HG03521 (cell line): ENCODE data around the gene TGM6.

Source experiments
- ATAC-seq: cut with Tn5 transposase; IDR thresholded peaks from one replicate; pipeline ENCODE4 v1.9.1; 2021; ENCODE audit warnings: mild to moderate bottlenecking, moderate library complexity; ENCODE audit not compliant: unreplicated experiment

Gene TGM6

DNA sequence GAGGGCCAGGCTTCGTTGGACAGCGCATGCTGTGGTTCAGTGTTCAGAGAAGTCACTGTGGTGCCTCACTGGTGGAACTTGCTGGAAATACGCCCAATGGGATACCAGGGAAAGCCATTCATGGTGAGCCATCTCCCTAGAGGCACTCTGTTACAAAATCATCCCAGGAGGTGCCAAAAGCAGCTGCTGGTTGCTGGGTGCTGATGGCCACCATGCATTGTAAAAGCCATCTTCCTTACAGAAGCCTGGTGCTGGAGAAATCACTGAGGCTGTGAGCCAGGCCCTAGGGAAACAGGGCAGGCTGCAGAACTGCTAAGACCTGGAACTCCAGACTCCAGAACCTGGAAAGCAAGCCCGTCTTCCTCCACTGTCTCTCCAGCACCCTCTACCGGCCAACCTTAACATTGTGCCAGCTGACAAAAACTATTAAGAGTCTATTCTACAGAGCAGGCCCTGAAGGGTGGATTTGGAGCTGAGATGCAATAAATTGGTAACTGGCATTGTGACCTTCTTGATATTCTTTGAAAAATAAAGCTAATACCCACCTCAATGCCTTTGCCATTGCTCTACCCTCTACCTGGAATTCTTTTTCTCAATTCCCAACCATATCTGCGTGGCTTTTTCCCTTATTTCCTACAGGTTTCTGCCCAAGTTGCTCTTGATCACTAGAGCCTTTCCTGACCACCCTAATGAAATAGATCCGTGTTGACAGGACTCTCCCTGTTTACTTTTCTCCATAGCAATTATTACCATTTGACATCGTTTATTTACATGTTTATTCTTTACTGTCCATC is 71.4 kb downstream of the TGM6 start:
- no peak for ATAC-seq

DNA sequence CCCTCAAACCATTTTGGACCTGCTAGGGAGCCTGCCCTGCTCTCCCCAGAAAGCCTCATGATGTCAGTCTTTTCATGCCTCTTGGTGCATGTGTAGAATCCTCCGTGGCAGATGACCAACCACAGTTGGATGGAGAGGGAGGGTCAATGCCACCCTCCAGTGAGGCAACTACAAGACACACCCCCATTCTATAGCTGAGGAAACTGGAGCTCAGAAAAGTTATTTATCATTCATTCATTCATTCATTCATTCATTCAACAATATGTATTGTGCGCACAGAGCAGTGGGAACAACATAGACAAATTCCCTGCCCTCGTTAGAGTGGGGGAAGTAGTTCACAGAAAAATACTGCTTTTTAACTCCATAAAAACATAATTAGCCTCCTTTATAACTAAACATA is 73.1 kb downstream of the TGM6 start:
- ATAC-seq, result no peak

DNA sequence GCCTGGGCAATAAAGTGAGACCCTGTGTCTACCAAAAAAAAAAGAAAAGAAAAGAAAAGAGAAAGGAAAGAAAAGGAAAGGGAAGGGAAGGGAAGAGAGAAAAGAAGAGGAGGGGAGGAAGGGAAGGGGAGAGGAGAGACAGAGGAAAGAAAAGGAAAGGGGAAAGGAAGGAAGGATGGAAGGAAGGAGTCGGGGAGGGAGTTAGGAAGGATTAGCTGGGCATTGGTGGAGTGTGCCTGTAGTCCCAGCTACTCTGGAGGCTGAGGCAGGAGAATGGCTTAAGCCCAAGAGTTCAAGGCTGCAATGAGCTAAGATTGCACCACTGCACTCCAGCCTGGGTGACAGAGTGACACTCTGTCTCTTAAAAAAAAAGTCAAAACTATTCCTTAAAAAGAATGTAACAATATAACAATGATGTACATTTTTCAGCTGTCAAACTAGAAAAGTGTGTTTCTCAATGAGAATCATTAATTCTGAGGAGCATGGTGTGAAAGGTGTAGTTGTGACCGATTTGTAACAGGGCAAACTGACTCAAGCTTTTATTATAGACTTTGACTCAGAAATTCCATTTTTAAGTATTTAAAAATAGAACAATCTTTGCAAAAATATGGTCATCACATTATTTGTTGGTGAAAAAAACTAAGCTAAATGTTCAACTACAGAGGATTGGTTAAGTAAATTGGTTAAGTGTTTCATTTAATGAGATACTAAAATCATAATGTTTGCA is 75.2 kb downstream of the TGM6 start:
- ATAC-seq, result no peak

DNA sequence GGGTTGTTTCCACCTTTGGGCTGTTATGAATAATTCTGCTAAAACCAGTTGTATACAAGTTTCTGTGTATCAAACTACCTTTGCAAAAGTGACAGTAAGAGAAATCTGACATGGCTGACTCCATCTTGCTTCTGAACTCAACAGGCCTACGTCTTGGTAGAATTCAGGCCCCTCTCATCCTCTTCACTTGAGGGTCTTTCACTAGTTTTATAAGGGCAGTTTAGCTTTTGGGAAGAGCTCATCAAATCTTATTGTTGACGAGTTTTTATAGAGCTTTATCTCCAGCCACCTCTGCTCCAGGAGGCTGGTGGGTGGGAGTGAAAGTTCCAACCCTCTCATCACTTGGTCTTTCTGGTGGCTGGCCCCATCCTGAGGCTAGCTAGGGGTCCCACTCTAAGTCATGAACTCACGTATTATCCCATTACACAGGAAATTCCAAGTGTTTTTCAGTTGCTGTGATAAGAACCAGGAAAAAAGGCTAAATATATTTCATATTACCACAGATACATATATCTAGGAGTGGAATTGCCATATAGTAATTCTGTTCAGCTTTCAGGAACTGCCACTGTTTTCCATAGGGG is 78.3 kb downstream of the TGM6 start:
- ATAC-seq, result no peak

DNA sequence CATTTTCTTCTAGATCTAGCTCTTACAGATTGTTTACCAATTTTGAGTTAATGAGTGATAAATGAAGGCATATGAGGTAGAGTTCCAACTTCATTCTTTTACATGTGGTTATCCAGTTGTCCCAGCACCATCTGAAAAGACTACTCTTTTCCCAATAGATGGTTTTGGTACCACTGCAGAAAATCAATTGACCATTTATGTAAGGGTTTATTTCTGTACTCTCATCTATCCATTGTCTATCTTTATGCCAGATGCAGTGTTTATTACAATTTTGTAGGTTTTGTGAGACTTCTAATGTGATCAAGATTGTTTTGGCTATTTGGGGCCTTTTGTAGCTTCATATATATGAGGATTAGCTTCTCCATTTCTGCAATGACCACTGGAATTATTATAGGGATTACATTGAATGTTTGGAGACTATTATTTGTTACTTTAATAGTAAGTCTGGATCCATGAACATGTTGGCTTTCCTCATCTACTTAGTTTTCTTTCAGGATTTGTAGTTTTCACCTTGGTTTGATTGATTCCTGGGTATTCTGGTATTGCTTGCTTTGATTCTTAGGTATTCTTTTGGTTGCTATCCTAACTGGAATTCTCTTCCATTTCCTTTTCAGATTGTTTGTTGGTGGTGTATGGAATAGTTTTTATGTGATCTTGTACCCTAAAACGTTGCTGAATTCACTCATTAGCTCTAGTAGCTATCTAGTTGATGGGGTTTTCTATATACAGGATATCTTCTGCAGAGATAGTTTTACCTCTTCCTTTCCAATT is 79.5 kb downstream of the TGM6 start:
- no peak for ATAC-seq

DNA sequence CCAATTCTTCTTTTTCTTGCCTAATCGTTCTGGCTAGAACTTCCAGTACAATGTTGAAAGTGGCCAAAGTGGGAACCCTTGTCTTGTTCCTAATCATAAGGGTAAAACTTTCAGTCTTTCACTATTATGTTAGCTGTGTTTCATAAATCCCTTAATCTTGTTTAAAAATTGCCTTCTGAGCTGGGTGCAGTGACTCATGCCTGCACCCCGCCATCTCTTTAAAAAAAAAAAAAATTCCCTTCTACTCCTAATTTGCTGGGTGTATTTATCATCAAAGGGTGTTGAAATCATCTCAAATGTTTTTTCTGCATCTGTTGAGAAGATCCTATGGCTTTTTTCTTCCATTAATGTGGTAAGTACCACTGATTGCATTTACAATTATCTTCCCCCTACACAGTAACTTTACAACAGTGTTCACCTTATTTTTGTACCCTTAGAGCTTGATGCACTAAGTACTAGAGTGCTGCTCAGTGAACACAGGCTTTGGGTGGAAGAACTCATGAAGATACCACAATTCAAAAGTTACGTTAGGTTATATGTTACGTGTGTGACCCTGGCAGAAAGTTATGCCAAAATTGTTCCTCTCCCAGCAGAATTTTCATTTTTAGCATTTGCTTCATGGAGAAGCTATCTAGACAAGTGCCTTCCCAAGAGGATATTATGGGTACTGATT is 80.2 kb downstream of the TGM6 start:
- no peak for ATAC-seq

DNA sequence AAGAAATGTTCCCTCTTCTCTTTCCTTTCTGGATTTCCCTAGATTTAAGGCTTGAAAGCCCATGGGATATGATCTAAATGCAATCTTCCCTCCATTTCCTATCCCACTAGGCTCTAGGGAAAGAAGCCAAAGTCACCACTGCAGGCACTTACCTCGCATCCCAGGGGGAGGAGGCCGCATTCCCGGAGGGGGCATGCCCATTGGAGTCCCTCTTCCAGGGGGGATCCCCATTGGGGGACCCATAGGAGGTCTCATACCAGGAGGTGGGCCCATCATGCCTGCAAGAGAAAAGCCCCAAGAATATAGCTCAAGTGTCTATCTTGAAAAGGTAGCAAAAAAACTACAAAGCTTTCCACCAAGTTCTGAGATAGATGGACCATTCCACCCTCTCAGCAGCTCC is 81.8 kb downstream of the TGM6 start:
- no peak for ATAC-seq

DNA sequence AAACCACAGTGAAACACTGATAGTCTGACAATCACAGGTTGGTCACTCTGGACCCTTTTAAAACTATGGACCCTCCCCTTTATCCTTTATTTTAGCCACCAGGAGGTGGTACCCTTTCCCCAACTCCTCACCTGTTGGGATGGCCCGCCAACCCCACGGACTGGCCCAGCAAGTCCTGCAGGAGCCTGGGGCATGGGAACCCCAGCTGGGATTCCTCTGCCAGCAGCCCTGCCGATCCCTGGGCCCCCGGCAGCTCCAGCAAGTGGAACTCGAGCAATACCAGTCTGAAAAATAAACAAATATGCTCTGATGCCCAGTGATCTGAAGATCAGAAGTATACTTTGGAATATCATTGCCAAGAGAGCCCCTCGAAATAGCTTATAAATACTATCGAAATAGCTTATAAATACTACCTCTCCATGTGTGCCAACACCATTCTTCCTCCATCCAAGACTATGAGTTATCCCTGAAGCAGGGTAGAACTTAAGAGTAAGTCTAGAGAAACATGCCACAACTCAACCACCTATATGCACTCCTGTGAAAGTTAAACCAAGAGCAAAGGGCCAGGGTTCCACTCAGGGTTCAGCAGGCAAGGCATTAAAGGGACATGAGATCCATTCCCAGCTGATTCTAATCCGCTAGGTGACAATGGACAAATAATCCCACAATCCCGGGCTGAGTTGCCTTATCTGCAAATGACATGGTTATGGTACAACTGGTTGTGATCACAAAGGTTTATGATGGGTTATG is 83.1 kb downstream of the TGM6 start:
- ATAC-seq, result no peak

DNA sequence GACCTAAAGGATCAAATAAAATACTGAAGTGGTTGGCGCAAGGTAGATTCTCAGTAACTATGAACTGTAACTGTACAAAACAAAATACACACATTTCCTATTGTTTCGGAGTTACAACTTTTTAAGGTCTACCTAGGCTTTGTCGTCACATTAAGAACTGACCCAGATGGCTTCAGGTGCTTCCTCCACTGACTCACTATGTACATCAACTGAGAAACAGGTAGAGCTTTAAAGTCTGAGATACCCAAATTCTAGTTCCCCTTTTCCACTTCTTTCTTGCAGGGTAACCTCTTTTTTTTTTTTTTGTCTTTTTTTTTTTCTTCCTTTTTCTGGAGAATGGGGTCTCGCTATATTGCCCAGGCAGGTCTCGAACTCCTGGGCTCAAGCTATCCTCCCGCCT is 84.4 kb downstream of the TGM6 start:
- ATAC-seq, result no peak

DNA sequence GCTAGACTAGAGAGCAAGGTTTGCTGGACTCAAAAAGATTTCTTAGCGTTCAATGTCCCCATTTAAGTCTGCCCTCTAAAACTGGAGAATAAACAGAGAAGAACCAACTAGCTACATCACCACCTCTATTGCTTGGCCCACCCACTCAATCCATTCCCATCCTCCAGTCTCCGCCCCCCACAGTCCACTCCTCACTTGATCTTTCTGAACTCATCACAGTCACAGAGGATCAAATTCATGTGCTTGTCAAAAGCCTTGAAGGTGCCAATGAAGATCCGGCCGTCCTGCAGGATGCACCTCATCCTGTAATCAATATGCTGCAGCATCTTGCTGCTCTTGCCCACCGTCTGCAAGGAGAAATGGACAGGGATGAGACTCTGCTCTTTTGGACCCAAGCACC is 86.7 kb downstream of the TGM6 start:
- no peak for ATAC-seq

DNA sequence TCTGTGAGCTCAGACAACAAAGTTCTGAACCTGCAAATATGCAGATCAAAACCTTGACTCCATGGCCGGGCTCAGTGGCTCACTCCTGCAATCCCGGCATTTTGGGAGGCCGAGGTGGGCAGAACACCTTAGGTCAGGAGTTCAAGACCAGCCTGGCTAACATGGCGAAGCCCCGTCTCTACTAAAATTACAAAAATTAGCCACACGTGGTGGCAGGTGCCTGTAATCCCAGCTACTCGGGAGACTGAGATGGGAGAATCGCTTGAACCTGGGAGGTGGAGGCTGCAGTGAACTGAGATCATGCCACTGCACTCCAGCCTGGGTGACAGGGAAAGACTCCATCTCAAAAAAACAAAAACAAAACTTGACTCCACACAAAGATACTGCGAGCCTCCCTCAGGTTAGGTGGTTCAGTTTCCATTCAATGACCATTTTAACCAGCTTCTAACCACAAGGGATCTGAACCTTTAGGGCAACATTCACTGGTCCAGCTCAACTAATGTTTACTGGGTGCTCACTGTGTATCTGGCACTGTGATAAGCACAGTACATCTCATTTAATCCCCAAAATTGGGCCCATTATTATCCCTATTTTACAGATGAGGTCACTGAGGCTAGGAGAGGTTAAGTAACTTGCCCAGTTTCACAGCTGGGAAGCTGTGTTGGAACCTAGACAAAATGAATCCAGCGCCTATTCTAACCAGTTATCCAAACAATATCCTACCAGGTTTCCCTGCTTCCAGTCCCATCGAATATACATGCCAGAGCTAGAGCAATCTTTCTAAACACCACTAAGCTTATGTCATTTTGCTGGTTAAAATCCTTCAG is 88.1 kb downstream of the TGM6 start:
- ATAC-seq, result no peak

DNA sequence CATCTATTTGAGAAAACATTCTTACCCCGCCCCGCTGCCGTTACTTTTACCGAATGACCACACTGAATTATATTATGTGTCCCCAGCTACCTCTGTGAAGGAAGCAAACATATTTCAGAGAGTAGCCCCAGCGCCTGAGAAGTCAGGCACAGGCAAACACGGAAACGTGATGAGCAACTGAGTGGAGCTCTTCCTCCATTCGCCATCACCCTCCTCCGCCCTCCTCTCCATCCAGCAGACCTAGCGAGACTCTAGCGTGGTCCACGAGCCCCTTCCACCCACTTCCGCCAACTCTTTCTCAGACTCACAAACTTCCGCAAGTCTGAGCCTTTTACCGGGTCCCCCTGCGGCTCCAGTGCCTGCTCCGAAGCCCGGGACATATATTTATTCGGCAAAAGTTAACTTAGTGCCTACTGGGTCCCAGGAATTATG is 89.3 kb downstream of the TGM6 start:
- peak; percentile 22 for ATAC-seq

DNA sequence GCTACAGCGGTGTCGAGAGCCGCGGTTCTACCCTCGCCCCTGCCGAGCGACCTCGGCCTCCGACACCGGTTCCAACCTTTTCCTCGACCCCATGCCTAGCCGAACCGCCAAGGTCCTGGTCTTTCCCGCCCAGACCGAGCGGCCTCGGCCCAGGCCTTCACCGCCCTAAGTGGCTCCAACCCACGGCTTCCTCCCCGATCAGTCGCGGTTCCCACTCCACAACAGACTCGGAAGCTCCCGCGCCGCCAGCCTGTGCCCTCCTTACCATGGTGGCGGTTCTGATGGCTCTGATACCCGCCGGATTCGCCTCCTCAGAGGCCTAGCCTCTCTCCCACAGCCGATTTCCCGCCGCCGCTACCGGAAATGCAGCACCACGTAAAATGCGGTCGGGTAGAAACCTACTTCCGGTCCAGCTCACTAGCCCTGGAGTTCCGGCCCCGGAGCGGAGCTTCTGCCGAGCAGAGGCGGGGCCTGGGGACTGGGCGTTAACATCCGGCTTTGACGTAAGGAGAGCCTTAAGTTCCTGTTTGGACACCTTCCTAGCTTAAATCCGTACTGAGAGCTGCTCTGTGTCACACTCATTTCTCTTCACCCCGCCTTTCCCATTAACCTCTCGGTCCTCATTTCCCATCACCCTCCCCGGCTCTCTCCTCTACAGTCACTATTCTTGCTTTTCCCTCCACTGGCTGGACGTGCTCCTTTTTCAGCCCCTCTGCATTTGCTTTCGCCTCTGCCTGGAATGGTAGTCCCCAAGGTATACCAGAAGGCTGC is 89.9 kb downstream of the TGM6 start, which contains the start of gene SNRPB:
SNRPB (minus strand) TSS at position 367 of the 771 bp plus-strand sequence; CDS start at position 268, 99 bp downstream.
- peak; percentile 94 for ATAC-seq

DNA sequence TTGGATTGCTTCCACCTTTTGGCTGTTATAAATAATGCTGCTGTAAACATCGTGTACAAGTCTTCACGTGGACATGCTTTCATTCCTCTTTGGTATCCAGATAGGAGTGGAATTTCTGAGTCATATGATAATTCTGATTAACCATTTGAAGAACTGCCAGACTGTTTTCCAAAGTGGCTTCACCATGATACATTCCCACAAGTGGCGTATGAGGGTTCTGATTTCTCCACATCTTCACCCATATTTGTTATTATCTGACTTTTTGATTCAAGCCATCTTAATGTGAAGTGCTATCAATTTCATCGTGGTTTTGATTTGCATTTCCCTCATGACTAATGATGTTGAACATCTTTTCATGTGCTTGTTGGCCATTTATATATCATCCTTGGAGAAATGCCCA is 92.8 kb downstream of the TGM6 start:
- ATAC-seq, result no peak

DNA sequence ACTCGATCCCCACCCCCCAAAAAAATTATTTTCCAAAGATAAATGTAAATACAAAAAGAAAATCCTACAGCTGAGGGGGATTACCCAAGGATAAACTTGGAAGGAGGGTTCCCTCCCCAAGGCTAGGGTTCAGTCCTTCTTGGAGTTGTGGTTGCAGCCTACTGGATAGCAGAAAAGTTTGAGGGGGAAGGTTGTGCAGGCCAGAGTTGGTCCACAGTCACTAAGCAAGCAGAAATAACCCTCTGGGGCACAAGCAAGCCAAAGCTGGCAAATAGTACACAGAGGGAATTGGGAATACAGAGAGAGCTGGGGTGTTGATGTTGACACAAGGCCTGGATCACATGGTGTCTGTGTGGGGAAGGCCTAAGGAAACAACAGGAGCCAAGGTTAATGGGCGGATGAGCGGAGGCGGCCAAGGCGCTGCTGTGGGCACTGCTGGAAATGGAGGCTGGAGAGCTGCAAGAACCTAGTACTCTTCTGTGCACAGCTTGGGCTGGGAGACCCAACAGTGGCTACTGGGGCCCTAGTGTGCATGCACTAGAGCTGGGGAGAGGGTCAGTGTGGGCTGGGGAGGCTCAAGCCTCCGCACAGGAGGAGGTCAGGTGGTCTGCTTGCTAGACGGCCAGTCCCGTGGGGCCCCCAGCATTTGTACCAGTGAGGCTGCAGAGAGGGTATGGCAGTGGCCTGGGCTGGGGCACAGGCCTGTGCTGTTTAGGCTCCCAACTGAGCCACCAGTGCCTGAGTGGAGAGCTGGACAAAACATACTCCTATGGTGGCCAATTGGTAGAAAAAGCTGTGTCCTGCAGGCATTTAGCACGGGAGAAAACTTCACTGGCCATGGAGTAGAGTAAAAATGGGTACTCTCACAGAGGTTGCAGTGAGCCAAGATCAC is 95.4 kb downstream of the TGM6 start:
- ATAC-seq, result no peak

DNA sequence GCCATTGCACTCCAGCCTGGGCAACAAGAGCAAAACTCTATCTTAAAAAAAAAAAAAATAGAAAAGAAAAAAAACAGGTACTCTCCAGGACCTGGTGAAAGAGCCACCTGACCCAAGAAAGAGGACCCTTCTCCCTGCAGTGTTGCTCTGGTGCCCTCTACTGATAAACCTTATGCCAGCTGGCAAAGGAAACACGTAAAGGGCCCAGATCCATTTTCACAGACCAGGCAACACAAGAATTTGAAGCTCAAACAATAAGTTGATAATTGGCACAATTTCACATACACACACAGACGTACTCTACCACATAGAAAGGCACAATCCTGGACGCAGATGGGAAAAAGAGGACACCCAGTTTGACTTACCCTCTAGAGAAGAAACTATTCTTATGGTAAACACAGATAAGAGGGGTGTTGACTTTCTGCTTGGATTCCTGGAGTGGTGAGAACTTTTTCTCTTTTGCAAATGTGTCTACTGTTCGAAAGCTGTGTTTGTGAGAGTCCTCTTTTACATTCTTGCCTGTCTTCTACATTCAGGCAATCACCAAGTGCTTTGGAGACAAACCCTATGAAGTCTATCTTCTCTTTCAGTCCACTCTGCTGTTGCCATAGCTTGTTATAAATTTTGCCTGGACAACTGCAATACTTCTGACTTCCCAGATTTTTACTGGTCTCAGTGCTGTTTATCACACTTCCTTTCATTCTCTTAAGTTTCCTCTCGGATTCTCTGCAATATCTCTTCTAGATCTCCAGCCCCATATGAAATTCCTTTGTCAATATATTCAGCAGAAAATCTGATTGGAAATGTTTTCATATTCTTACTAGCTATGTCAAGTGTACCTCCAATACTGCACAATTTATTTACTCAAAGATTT is 96.3 kb downstream of the TGM6 start:
- ATAC-seq, result no peak
